ENCODE results near the gene GMIP.

The GMIP gene

GRCh38 chr19:19606021-19606420 is 37.4 kb downstream of the GMIP start:
- DNase-seq: peak; percentile 76

GRCh38 chr19:19602713-19603324 is 40.6 kb downstream of the GMIP start:
- DNase-seq: no peak

- no peak for DNase-seq
These were observed 41.2 kb downstream of the GMIP start for GRCh38 chr19:19602136-19602712.

- no peak for DNase-seq
These were observed 42.6 kb downstream of the GMIP start for GRCh38 chr19:19600793-19601330.

- peak; percentile 79 for DNase-seq
These were observed 44.6 kb downstream of the GMIP start for GRCh38 chr19:19598728-19599451.

GRCh38 chr19:19597809-19598306 is 45.6 kb downstream of the GMIP start:
- peak; percentile 94 for DNase-seq

GRCh38 chr19:19595171-19595701 is 48.2 kb downstream of the GMIP start:
- no peak for DNase-seq

GRCh38 chr19:19594381-19594780 is 49.1 kb downstream of the GMIP start:
- DNase-seq: no peak

GRCh38 chr19:19592690-19593089 is 50.8 kb downstream of the GMIP start:
- no peak for DNase-seq

GRCh38 chr19:19591133-19591825 is 52.2 kb downstream of the GMIP start:
- peak; percentile 91 for DNase-seq

GRCh38 chr19:19588546-19588945 is 54.9 kb downstream of the GMIP start:
- no peak for DNase-seq

GRCh38 chr19:19587771-19588170 is 55.7 kb downstream of the GMIP start:
- no peak for DNase-seq

- no peak for DNase-seq
These were observed 59.1 kb downstream of the GMIP start for GRCh38 chr19:19584356-19584755.

- DNase-seq: no peak
These were observed 61.0 kb downstream of the GMIP start for GRCh38 chr19:19582471-19582870.

GRCh38 chr19:19581391-19581790 is 62.1 kb downstream of the GMIP start:
- DNase-seq: no peak

- no peak for DNase-seq
These were observed 63.0 kb downstream of the GMIP start for GRCh38 chr19:19580418-19580817.

GRCh38 chr19:19579533-19580361 is 63.7 kb downstream of the GMIP start:
- DNase-seq: no peak

All from activated CD4-positive, alpha-beta T cell treated with anti-CD3 and anti-CD28 coated beads, Interleukin-2, amount 50 U/mL, for 16 hours (primary cell).